ENCODE results near the gene BPIFB1. TPM values are rescaled to one million over a fixed set of nuclear protein-coding genes. Genes with fewer than 3 reads are reported as not detected.

Gene BPIFB1
- total RNA-seq, 1 experiment from 2014 or later, result not detected

DNA sequence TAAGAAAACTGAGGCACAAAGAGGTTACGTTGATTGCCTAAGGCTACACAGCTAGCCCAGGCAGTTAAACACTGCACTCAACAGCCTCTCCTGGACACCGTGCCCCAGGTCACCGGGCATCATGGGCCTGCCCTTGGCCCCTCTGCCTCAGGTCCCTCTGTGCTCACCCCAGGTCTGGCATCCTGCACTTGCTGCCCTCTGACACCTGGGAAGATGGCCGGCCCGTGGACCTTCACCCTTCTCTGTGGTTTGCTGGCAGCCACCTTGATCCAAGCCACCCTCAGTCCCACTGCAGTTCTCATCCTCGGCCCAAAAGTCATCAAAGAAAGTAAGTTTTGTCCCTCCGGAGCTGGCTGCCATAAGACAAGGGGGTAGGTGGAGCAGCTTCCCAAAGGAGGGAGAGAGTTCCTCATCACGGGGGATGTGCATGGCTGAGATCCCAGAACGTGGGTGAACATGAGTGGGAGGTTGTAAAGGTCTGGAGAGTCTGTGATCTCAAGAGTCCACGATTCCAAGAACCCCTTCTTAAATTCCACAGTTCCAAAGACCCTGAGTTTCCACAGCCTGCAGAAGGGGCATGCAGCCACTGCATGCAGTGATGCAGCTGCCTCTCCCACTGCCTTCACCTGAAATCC, 3.0 kb downstream of the BPIFB1 start:
- in situ Hi-C loops (cut with HindIII; ENCODE audit: low pct_unique_long_range_greater_than_20kb, low sequenced_read_pairs), result no loop called here
- no peak for DNase-seq (ENCODE audit: low read depth)

- no peak for DNase-seq (ENCODE audit: low read depth)
- in situ Hi-C loops (cut with HindIII; ENCODE audit: low pct_unique_long_range_greater_than_20kb, low sequenced_read_pairs), result no loop called here
Observed at GRCh38 chr20:33287884-33288283, 4.9 kb downstream of the BPIFB1 start.

GRCh38 chr20:33290852-33291251, 7.8 kb downstream of the BPIFB1 start:
- no peak for DNase-seq (ENCODE audit: low read depth)
- in situ Hi-C loops (cut with HindIII; ENCODE audit: low pct_unique_long_range_greater_than_20kb, low sequenced_read_pairs), result no loop called here

- in situ Hi-C loops (cut with HindIII; ENCODE audit: low pct_unique_long_range_greater_than_20kb, low sequenced_read_pairs), result no loop called here
- no peak for DNase-seq (ENCODE audit: low read depth)
Observed at GRCh38 chr20:33291416-33291815, 8.4 kb downstream of the BPIFB1 start.

- DNase-seq (ENCODE audit: low read depth), result peak; percentile 33
- in situ Hi-C loops (cut with HindIII; ENCODE audit: low pct_unique_long_range_greater_than_20kb, low sequenced_read_pairs), result no loop called here
Observed at GRCh38 chr20:33291830-33292355, 8.9 kb downstream of the BPIFB1 start.

DNA sequence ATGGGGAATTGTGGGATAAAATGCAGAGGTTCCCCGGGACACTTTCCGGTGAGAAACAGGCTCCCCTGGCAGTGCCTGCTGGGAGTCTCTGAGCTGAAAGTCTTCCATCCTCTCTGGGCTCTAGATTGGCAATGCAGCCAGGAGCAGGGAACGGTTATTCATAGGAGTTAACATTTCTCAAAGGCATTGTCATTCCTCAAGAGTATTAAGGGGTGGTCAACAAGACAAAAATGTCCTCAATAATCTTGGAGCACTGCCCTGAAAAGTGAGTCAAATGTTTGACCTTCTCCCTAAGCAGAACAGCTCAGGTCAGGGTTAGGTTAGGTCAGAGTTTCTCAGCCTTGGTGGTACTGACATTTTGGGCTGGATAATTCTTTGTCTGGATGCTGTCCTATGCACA, 13.2 kb downstream of the BPIFB1 start:
- in situ Hi-C loops (cut with HindIII; ENCODE audit: low pct_unique_long_range_greater_than_20kb, low sequenced_read_pairs), result no loop called here
- no peak for DNase-seq (ENCODE audit: low read depth)

- in situ Hi-C loops (cut with HindIII; ENCODE audit: low pct_unique_long_range_greater_than_20kb, low sequenced_read_pairs), result no loop called here
- DNase-seq (ENCODE audit: low read depth), result no peak
Observed at GRCh38 chr20:33298391-33298790, 15.4 kb downstream of the BPIFB1 start.

- in situ Hi-C loops (cut with HindIII; ENCODE audit: low pct_unique_long_range_greater_than_20kb, low sequenced_read_pairs), result no loop called here
- DNase-seq (ENCODE audit: low read depth), result peak; percentile 56
Observed at GRCh38 chr20:33299111-33299603, 16.1 kb downstream of the BPIFB1 start.

GRCh38 chr20:33301192-33301930, 18.3 kb downstream of the BPIFB1 start:
- in situ Hi-C loops (cut with HindIII; ENCODE audit: low pct_unique_long_range_greater_than_20kb, low sequenced_read_pairs), result no loop called here
- no peak for DNase-seq (ENCODE audit: low read depth)

- in situ Hi-C loops (cut with HindIII; ENCODE audit: low pct_unique_long_range_greater_than_20kb, low sequenced_read_pairs), result no loop called here
Observed at GRCh38 chr20:33303595-33303994, 20.6 kb downstream of the BPIFB1 start.

DNA sequence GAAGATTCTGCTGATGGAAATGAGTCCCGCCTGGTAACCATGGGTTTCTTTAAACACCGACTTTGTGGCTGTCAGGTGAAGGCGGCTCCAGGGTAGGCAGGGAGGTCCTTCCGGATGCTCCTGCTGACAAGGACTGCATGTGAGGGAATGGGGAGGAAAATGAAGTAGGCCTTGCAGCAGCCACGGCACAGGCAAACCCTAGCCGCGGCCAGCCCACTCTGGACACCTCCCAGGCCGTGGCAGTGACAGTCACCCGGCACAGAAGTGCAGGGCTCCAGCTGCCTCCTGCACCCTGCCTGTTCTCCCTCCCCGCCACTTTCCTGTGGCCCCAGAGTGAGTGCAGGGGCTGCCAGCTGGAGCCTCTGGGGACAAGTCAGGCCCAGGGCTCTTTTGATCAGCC, 21.0 kb downstream of the BPIFB1 start:
- no peak for DNase-seq (ENCODE audit: low read depth)
- in situ Hi-C loops (cut with HindIII; ENCODE audit: low pct_unique_long_range_greater_than_20kb, low sequenced_read_pairs), result no loop called here

More at GRCh38 chr20:33303595-33303994, 20.6 kb downstream of the BPIFB1 start:
- no peak for DNase-seq (ENCODE audit: low read depth)

- in situ Hi-C loops (cut with HindIII; ENCODE audit: low pct_unique_long_range_greater_than_20kb, low sequenced_read_pairs), result no loop called here
- DNase-seq (ENCODE audit: low read depth), result peak; percentile 57
Observed at GRCh38 chr20:33305589-33306057, 22.6 kb downstream of the BPIFB1 start.

DNA sequence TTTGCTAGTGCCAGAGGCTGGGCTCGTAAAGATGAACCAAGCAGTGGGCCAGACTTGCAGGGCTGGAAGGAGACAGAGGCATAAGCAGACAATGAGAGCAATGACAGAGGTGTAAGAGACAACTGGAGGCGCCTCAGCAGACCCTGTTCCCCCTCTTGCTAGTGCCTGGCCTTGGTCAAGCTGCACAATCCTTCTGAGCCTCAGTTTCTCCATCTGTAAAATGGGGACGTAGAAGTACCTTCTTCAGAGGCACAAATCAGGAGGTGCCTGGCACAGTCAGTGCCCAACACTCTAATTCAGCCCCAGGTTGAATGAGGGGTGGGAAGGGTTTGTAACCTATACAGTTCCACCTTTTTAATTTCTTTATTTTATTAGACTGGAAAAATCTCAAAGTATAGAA, 23.2 kb downstream of the BPIFB1 start:
- in situ Hi-C loops (cut with HindIII; ENCODE audit: low pct_unique_long_range_greater_than_20kb, low sequenced_read_pairs), result no loop called here
- no peak for DNase-seq (ENCODE audit: low read depth)

- in situ Hi-C loops (cut with HindIII; ENCODE audit: low pct_unique_long_range_greater_than_20kb, low sequenced_read_pairs), result no loop called here
Observed at GRCh38 chr20:33306807-33307206, 23.8 kb downstream of the BPIFB1 start.

DNA sequence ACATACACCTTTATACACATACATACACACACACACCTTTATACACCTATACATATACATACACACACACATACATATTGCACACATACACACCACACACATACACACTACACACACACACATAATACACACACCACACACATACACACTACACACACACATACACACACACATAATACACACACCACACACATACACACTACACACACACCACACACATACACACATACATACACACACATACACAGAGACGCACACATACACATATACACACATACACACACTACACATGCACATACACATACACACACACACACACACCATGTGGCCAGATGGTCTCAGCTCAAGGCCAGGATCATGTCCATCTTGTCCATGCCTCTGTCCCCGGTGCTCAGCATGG, 25.7 kb downstream of the BPIFB1 start:
- in situ Hi-C loops (cut with HindIII; ENCODE audit: low pct_unique_long_range_greater_than_20kb, low sequenced_read_pairs), result no loop called here
- DNase-seq (ENCODE audit: low read depth), result no peak

More at GRCh38 chr20:33306807-33307206, 23.8 kb downstream of the BPIFB1 start:
- no peak for DNase-seq (ENCODE audit: low read depth)

- no peak for DNase-seq (ENCODE audit: low read depth)
- in situ Hi-C loops (cut with HindIII; ENCODE audit: low pct_unique_long_range_greater_than_20kb, low sequenced_read_pairs), result no loop called here
Observed at GRCh38 chr20:33309631-33310030, 26.6 kb downstream of the BPIFB1 start.

DNA sequence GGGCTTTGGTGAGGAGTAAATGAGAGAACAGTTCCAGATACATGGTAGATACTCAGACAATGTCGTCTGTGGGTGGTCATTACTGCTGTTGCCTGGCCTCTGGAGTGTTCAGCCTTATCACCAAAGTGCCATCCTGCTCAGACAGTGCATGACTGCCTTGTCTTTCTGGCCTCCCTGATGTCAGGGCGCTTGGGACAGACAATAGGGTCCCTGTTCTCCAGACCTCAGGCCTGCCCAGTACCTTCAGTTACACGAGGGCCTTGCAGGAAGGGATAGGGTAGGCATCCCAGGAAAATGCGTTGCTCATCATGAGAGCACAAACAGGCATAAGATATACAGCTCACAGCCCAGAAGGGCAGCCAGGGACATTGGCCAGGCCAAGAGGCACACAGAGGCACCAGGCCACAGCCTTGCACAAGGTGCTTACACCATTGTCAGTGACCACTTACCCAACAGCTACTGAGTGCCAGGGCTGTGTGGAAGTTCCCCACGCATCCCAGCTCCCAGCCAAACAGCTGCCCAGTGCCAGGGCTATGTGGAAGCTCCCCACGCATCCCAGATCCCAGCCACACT, 27.4 kb downstream of the BPIFB1 start:
- in situ Hi-C loops (cut with HindIII; ENCODE audit: low pct_unique_long_range_greater_than_20kb, low sequenced_read_pairs), result no loop called here
- DNase-seq (ENCODE audit: low read depth), result no peak

GRCh38 chr20:33311011-33311410, 28.0 kb downstream of the BPIFB1 start:
- DNase-seq (ENCODE audit: low read depth), result no peak
- in situ Hi-C loops (cut with HindIII; ENCODE audit: low pct_unique_long_range_greater_than_20kb, low sequenced_read_pairs), result no loop called here

DNA sequence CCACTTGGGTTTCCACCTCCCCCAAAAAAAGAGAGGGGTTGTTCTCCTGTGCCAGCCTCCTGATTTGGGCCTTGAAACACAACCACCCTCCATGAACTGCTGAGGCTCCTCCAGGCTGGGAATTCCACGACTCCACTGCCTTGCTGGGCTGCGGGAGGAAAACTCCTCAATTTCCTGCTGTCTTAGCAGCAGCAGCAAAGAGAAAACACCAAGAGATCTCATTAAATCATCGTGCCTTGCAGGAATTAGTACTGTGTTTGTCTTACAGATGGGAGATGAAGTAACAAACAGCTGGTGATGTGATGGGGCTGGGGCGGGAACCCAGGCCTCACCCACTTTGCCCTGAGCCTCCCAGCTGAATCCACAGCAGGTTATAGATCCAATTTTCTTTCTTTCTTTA, 29.0 kb downstream of the BPIFB1 start:
- in situ Hi-C loops (cut with HindIII; ENCODE audit: low pct_unique_long_range_greater_than_20kb, low sequenced_read_pairs), result no loop called here
- DNase-seq (ENCODE audit: low read depth), result no peak

All from Caki2 (cell line).